Measurements from ENCODE around the gene ASCC2. TPM values are rescaled to one million over a fixed set of nuclear protein-coding genes. Genes with fewer than 3 reads are reported as not detected.

ASCC2 gene
- total and polyA plus RNA-seq, 7 donors: 15.0 to 51.0 (median 37.7) TPM

DNA sequence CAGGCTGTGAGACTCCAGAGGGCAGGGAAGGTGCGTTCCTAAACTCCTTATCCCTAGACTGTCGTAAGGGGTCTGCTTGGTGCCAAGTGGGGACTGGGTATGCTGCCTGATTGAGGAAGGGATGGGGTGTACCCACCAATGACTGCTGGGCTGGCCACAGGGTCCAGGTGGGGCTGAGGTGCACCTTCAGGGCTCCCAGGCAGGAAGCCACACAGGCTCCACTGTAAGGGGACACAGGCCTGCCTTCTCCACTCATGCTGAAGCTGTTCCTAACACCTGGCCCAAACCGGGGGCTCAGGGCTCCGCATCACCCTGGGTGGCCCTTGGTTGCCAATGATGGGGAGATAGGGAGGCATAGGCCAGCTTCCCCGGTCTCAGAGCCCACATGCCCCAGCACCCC lies 97.9 kb downstream of the ASCC2 start:
- TF ChIP-seq EP300 (IDR thresholded peaks at IDR 0.05) (no peak), POLR2A (IDR thresholded peaks at IDR 0.05) (no peak), POLR2AphosphoS5 (IDR thresholded peaks at IDR 0.05) (no peak)
- TF ChIP-seq, protein P1, sequence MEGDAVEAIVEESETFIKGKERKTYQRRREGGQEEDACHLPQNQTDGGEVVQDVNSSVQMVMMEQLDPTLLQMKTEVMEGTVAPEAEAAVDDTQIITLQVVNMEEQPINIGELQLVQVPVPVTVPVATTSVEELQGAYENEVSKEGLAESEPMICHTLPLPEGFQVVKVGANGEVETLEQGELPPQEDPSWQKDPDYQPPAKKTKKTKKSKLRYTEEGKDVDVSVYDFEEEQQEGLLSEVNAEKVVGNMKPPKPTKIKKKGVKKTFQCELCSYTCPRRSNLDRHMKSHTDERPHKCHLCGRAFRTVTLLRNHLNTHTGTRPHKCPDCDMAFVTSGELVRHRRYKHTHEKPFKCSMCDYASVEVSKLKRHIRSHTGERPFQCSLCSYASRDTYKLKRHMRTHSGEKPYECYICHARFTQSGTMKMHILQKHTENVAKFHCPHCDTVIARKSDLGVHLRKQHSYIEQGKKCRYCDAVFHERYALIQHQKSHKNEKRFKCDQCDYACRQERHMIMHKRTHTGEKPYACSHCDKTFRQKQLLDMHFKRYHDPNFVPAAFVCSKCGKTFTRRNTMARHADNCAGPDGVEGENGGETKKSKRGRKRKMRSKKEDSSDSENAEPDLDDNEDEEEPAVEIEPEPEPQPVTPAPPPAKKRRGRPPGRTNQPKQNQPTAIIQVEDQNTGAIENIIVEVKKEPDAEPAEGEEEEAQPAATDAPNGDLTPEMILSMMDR (IDR thresholded peaks at IDR 0.05): no peak
- H3K27me3 ChIP-seq: no peaks in the 10 kb centered on the region
- no peak for DNase-seq
- H3K9me3 ChIP-seq: no peaks in the 10 kb centered on the region
- intact Hi-C loops (cut with DNase I): no loop called here
- peaks cover 0 to 58% (median 9%) of the 10 kb centered on the region in 4 donors for H3K36me3 ChIP-seq
- H3K4me1 ChIP-seq: no peaks in the 10 kb centered on the region
- WGBS, 2 donors: 98% methylated on average over 5 of the region's 5 CpGs
- H3K4me3 ChIP-seq: no peak overlapping the region
- H3K27ac ChIP-seq: no peak overlapping the region

DNA sequence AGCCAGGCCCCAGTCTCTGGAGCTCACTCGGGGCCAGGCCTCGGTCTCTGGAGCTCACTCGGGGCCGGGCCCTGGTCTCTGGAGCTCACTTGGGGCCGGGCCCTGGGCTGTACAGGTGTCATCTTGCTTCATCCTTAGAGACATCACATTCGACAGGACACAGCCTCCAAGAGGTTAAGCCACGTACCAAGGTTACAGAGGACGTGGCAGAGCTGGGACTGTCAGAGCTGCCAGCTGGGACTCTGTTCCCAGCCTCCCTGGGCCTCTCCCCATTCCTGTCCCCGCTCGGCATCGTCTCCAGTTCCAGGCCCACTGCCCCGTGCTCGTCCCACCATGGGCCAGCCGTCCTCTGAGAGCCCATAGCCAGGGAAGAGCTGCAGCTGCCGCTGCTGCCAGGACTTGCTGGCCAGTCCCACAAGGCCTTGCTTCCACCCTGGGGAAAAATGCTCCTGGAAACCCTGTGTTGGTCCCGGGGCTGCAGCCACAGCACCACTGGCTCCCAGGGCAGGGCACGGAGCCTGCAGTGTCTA lies 98.7 kb downstream of the ASCC2 start:
- no peak for DNase-seq
- H3K4me3 ChIP-seq: no peak overlapping the region
- whole genome bisulfite sequencing, 2 donors: 92 to 96% methylated on average over 17 of the region's 17 CpGs
- TF ChIP-seq POLR2A (IDR thresholded peaks at IDR 0.05) (no peak), POLR2AphosphoS5 (IDR thresholded peaks at IDR 0.05) (no peak), EP300 (IDR thresholded peaks at IDR 0.05) (no peak)
- TF ChIP-seq, protein P1 (IDR thresholded peaks at IDR 0.05): no peak
- no peak overlapping the region for H3K27ac ChIP-seq
- intact Hi-C loops (cut with DNase I): no loop called here
- peaks cover 0 to 53% (median 9%) of the 10 kb centered on the region in 4 donors for H3K36me3 ChIP-seq
- H3K9me3 ChIP-seq: no peaks in the 10 kb centered on the region
- no peaks in the 10 kb centered on the region for H3K4me1 ChIP-seq
- H3K27me3 ChIP-seq: no peaks in the 10 kb centered on the region

Small RNA genes within 50 kb of the gene (small RNA-seq; reads per million reads assigned to genes)
- gene RF00019: 0 reads per million in 3 donors

Other genes with a start within 250 kb of the ASCC2 start
- gene NF2, start 234.6 kb downstream of the ASCC2 start, total RNA-seq: 10 to 100 TPM; 16.6 to 34.3 (median 23.8) TPM
- gene NF2, start 234.6 kb downstream of the ASCC2 start, polyA plus RNA-seq: 10 to 100 TPM in 1 of 3 donors, 1 to 10 TPM in 2; 3.6 to 18.7 (median 6.2) TPM
- 1 to 10 TPM in 1 of 4 donors, under 1 TPM in 1, not detected in 2; under 0.01 to 1.1 TPM for gene CABP7, start 118.3 kb downstream of the ASCC2 start, total RNA-seq
- under 1 TPM in 1 of 3 donors, not detected in 2; 0.47 TPM for gene CABP7, start 118.3 kb downstream of the ASCC2 start, polyA plus RNA-seq
- 10 to 100 TPM; 24.6 to 33.7 (median 30.4) TPM for gene ZMAT5, start 71.3 kb downstream of the ASCC2 start, total RNA-seq
- gene ZMAT5, start 71.3 kb downstream of the ASCC2 start, polyA plus RNA-seq: 10 to 100 TPM; 13.2 to 16.1 (median 15.5) TPM
- gene UQCR10, start 70.9 kb downstream of the ASCC2 start, total RNA-seq: 10 to 100 TPM; 37.9 to 84.5 (median 60.0) TPM
- 100 to 1,000 TPM; 241 to 555 (median 462) TPM for gene UQCR10, start 70.9 kb downstream of the ASCC2 start, polyA plus RNA-seq
- 10 to 100 TPM; 40.7 to 52.3 (median 41.3) TPM for gene MTMR3, start 44.9 kb upstream of the ASCC2 start, total RNA-seq
- gene MTMR3, start 44.9 kb upstream of the ASCC2 start, polyA plus RNA-seq: 10 to 100 TPM in 2 of 3 donors, 1 to 10 TPM in 1; 6.6 to 21.1 (median 10.9) TPM
- gene HORMAD2, start 242.2 kb upstream of the ASCC2 start, total RNA-seq: not detected
- gene HORMAD2, start 242.2 kb upstream of the ASCC2 start, polyA plus RNA-seq: not detected